ENCODE data around the gene KRAS.

Gene KRAS

GRCh38 chr12:25213338-25213737, 37.4 kb downstream of the KRAS start:
- no peak overlapping the region for H3K27ac ChIP-seq
- no peak for TF ChIP-seq CTCF (conservative IDR thresholded peaks at IDR 0.05)
- TF ChIP-seq ZFX (IDR thresholded peaks at IDR 0.05) = no peak

- TF ChIP-seq CTCF (conservative IDR thresholded peaks at IDR 0.05) (no peak), ZFX (IDR thresholded peaks at IDR 0.05) (no peak)
Measured at GRCh38 chr12:25208554-25208953, 42.2 kb downstream of the KRAS start.

GRCh38 chr12:25207846-25208245, 42.9 kb downstream of the KRAS start:
- TF ChIP-seq ZFX (IDR thresholded peaks at IDR 0.05) = no peak
- TF ChIP-seq CTCF (conservative IDR thresholded peaks at IDR 0.05) = no peak
- no peak overlapping the region for H3K27ac ChIP-seq

More at GRCh38 chr12:25208554-25208953, 42.2 kb downstream of the KRAS start:
- H3K27ac ChIP-seq = no peak overlapping the region

- no peak overlapping the region for H3K27ac ChIP-seq
- TF ChIP-seq ZFX (IDR thresholded peaks at IDR 0.05) (no peak), CTCF (conservative IDR thresholded peaks at IDR 0.05) (no peak)
Measured at GRCh38 chr12:25207411-25207810, 43.3 kb downstream of the KRAS start.

- TF ChIP-seq ZFX (IDR thresholded peaks at IDR 0.05) (no peak), CTCF (conservative IDR thresholded peaks at IDR 0.05) (no peak)
- no peak overlapping the region for H3K27ac ChIP-seq
Measured at GRCh38 chr12:25202137-25202536, 48.6 kb downstream of the KRAS start.

- no peak overlapping the region for H3K27ac ChIP-seq
- TF ChIP-seq ZFX (IDR thresholded peaks at IDR 0.05) = no peak
Measured at GRCh38 chr12:25200703-25201102, 50.0 kb downstream of the KRAS start.

- H3K27ac ChIP-seq = no peak overlapping the region
- no peak for TF ChIP-seq ZFX (IDR thresholded peaks at IDR 0.05)
- no peak for TF ChIP-seq CTCF (conservative IDR thresholded peaks at IDR 0.05)
Measured at GRCh38 chr12:25197608-25198007, 53.1 kb downstream of the KRAS start.

All from C4-2B (cell line).